Adrenal gland (tissue), 5 donors: ENCODE data around the gene NOL4L.

Experiments
- CTCF ChIP-seq, 6 experiments: fragments of 450-650 bp in 4 of 6; fragments of 200-600 bp in 2 of 6; sonication (generic) in 1 of 6; IDR thresholded peaks; 1 replicate in 5 of 6; 2 replicates in 1 of 6; pipeline versions ENCODE4 v1.5.1 to v1.8.0; 2016 to 2021; ENCODE audit warnings: antibody characterized with exemption in 6 of 6, mild to moderate bottlenecking in 2 of 6, moderate library complexity in 1 of 6
- POLR2A ChIP-seq, 2 donors: fragments of 450-650 bp; IDR thresholded peaks; one replicate each; pipeline ENCODE4 v1.6.1; 2017; ENCODE audit warnings: antibody characterized with exemption in 2 of 2, mild to moderate bottlenecking in 2 of 2, moderate library complexity in 1 of 2
- donor health status: DM: no; HTN: no; CAD: no.

GRCh38 chr20:32609111-32609773, 24.1 kb upstream of the NOL4L start:
- TF ChIP-seq CTCF (IDR thresholded peaks at IDR 0.05): no peak
- TF ChIP-seq POLR2A (IDR thresholded peaks at IDR 0.05): no peak
